GM13977 (cell line): ENCODE results near the gene BSND.
"Not testable (repeated sequence)": the region's sequence is repeated elsewhere in the genome, so short reads cannot be mapped to it uniquely, and the experiment has no call there.

Experiments used
- DNase-seq: peaks from one replicate; pipeline ENCODE4 v3.0.0; 2012; ENCODE audit warnings: low spot score
- CTCF ChIP-seq: IDR thresholded peaks from 2 replicates; pipeline ENCODE4 v1.5.1; 2012; ENCODE audit warnings: mild to moderate bottlenecking, control low read depth; ENCODE audit not compliant: insufficient read depth; ENCODE audit errors: extremely low read depth, missing control alignments
- in situ Hi-C: fragments of 300-500 bp; cut with MboI; formaldehyde crosslinking; loops from one replicate; pipeline ENCODE4 v1.12.0; 2022; ENCODE audit warnings: low sequenced_read_pairs, low pct_unique_long_range_greater_than_20kb, mixed read lengths, inconsistent platforms; ENCODE audit not compliant: unreplicated experiment

Gene BSND

GRCh38 chr1:54953846-54954245 is 44.9 kb upstream of the BSND start:
- TF ChIP-seq CTCF, result no peak
- in situ Hi-C loops, result no loop called here
- no peak for DNase-seq

DNA sequence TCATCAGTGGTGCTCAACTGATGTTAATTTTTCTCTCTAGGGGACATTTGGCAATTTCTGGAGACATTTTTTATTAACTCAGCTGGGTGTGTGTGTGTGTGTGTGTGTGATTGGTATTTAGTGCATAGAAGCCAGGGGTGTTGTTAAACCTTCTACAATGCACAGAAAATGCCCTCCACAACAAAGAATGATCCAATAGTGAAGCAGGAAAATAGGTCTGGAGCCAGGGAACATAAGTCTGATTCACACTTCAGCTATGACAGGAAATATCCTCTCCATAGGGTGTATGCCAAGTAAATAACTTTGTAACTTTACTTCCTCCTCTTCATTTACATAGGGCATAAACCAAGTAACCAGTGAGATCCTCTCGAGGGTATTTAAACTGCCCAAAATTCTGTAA is 43.4 kb upstream of the BSND start:
- in situ Hi-C loops, result loop anchor here (5.0 kb wide), 1 partner anchor 42 kb away; the partner anchor contains the start of gene BSND
- no peak for DNase-seq
- TF ChIP-seq CTCF, result no peak

GRCh38 chr1:54956726-54957125 is 42.0 kb upstream of the BSND start:
- DNase-seq, result no peak
- TF ChIP-seq CTCF, result no peak
- in situ Hi-C loops, result loop anchor here (5.0 kb wide), 1 partner anchor 41 kb away; the partner anchor contains the start of gene BSND

GRCh38 chr1:54959241-54959640 is 39.5 kb upstream of the BSND start:
- TF ChIP-seq CTCF, result no peak
- in situ Hi-C loops, result loop anchor here (5.0 kb wide), 1 partner anchor 38 kb away; the partner anchor contains the start of gene BSND
- DNase-seq, result no peak

DNA sequence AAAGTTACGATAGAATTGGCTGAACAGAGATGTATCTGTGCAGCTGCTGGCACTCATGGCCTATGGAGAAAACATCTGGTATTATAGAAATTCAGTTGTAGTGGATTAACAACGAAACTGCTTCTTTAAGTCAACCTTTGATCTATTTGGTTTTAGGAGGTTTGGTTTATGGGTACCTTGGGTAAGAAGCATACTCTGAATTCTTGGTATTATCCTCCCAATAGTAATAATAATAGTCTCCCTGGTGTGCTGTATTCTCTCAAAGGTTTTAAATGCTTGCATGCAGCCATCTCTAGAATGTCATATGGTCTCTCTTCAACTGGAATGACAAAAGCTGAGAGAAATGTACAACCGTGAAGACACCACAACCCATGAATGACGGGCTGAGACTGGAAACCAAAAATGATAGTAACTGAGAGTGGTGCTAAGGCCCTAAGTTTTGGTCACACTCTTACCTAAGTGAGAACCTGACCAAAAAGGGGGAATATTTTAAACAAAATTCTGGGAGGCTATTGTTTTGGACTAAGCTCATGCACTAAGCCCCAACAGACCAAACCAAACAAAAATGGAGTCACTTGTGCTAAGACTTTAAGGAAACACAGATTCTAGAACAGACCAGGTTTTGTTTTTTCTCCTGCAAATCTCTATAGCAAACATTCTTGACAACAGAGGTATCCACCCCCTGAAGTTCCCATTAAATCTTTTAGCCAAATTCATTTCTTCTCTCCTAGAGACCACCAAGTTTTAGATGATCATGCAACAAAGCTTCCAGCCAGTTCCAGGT is 35.9 kb upstream of the BSND start:
- in situ Hi-C loops, result no loop called here
- DNase-seq, result no peak
- no peak for TF ChIP-seq CTCF

- in situ Hi-C loops, DNase-seq: not testable (repeated sequence)
Measured at GRCh38 chr1:54963829-54964228, 34.9 kb upstream of the BSND start.

- in situ Hi-C loops, result no loop called here
- no peak for DNase-seq
- TF ChIP-seq CTCF, result no peak
Measured at GRCh38 chr1:54965624-54966340, 33.0 kb upstream of the BSND start.
